B cell (primary cell): ENCODE measurements around the gene NMUR1. TPM values are rescaled to one million over a fixed set of nuclear protein-coding genes. Genes with fewer than 3 reads are reported as not detected.

ENCODE experiments used
- ATAC-seq: fragments of 200-7000 bp; cut with Tn5 transposase; one replicate; pipeline ENCODE4 v1.10.0; 2021; ENCODE audit warnings: low read depth, mild to moderate bottlenecking, moderate number of reproducible peaks, moderate library complexity
- CTCF ChIA-PET: fragments of 350-600 bp; sonication (Branson Sonifier 250); formaldehyde crosslinking; loops from one replicate; lab custom pipeline; 2021; ENCODE audit warnings: antibody characterized with exemption, inconsistent platforms; lab: Charles Lee
- POLR2A ChIA-PET: fragments of 350-600 bp; sonication (Branson Sonifier 250); formaldehyde crosslinking; loops from one replicate; lab custom pipeline; 2021; ENCODE audit warnings: antibody characterized with exemption; lab: Charles Lee
- DNase-seq: peaks from one replicate; pipeline ENCODE4 v3.0.0; 2013
- H2AFZ ChIP-seq: 2 replicates; pipeline ENCODE4 v1.6.1; 2012; ENCODE audit warnings: mild to moderate bottlenecking, low read depth, low read length; ENCODE audit not compliant: insufficient read depth, poor library complexity, severe bottlenecking
- H3K27ac ChIP-seq, 2 donors: 1 replicate in 1 of 2; 2 replicates in 1 of 2; pipeline ENCODE4 v1.5.1; 2012 to 2013; ENCODE audit warnings: low read length in 2 of 2, mild to moderate bottlenecking in 2 of 2, moderate library complexity in 1 of 2
- H3K27me3 ChIP-seq, 4 experiments: fragments of 200-600 bp in 1 of 4; sonication (generic) in 1 of 4; replicated peaks in 1 of 4; 1 replicate in 2 of 4; 2 replicates in 2 of 4; pipeline versions ENCODE4 v1.6.1 to v1.7.0; 2013 to 2016; ENCODE audit warnings: low read length in 3 of 4, mild to moderate bottlenecking in 2 of 4, mixed read lengths in 1 of 4, moderate library complexity in 1 of 4; ENCODE audit not compliant: insufficient read depth in 4 of 4, control insufficient read depth in 3 of 4; ENCODE audit errors: control extremely low read depth in 1 of 4
- H3K36me3 ChIP-seq, 2 experiments: replicated peaks in 1 of 2; 1 replicate in 1 of 2; 2 replicates in 1 of 2; pipeline versions ENCODE4 v1.6.1 to v1.7.1; 2013; ENCODE audit warnings: low read length in 1 of 2; ENCODE audit not compliant: insufficient read depth in 2 of 2, control insufficient read depth in 1 of 2; ENCODE audit errors: control extremely low read depth in 1 of 2, extremely low read depth in 1 of 2
- H3K4me1 ChIP-seq, 2 donors: fragments of 200-600 bp in 1 of 2; sonication (generic) in 1 of 2; 1 replicate in 1 of 2; 2 replicates in 1 of 2; pipeline versions ENCODE4 v1.5.1 to v1.6.1; 2013 to 2017; ENCODE audit warnings: low read length in 2 of 2; ENCODE audit not compliant: control insufficient read depth in 2 of 2, insufficient read depth in 2 of 2
- H3K4me2 ChIP-seq: replicated peaks from 2 replicates; pipeline ENCODE3; 2012; ENCODE audit warnings: mild to moderate bottlenecking, low read depth, low read length; ENCODE audit not compliant: poor library complexity, severe bottlenecking
- H3K4me3 ChIP-seq, 5 experiments: fragments of 200-600 bp in 1 of 5; sonication (generic) in 1 of 5; 1 replicate in 3 of 5; 2 replicates in 2 of 5; pipeline versions ENCODE4 v1.5.1 to v1.7.0; 2011 to 2016; ENCODE audit warnings: low read length in 4 of 5, mild to moderate bottlenecking in 4 of 5, low read depth in 2 of 5, control low read depth in 1 of 5, moderate library complexity in 1 of 5; ENCODE audit not compliant: insufficient read depth in 1 of 5; ENCODE audit errors: control extremely low read depth in 1 of 5, extremely low read depth in 1 of 5
- H3K79me2 ChIP-seq: fragments of 200-600 bp; sonication (generic); one replicate; pipeline ENCODE4 v1.6.0; 2016; ENCODE audit warnings: low read length; ENCODE audit not compliant: control insufficient read depth, insufficient read depth
- H3K9ac ChIP-seq: fragments of 200-600 bp; sonication (generic); 2 replicates; pipeline ENCODE4 v1.6.1; 2017; ENCODE audit warnings: mild to moderate bottlenecking, low read length, moderate library complexity
- H3K9me3 ChIP-seq, 3 donors: one replicate each; pipeline versions ENCODE4 v1.6.1 to v1.7.1; 2013; ENCODE audit warnings: low read length in 2 of 3; ENCODE audit not compliant: control insufficient read depth in 2 of 3, insufficient read depth in 1 of 3; ENCODE audit errors: control extremely low read depth in 1 of 3
- H4K20me1 ChIP-seq: 2 replicates; pipeline ENCODE4 v1.6.0; 2012; ENCODE audit warnings: mild to moderate bottlenecking, low read length; ENCODE audit not compliant: insufficient read depth, control insufficient read depth, poor library complexity, severe bottlenecking
- H3K27ac Mint-ChIP-seq: one replicate; pipeline ENCODE4 v1.8.0; 2021; ENCODE audit warnings: mixed read lengths
- H3K27me3 Mint-ChIP-seq: one replicate; pipeline ENCODE4 v1.8.0; 2021; ENCODE audit warnings: mixed read lengths
- H3K4me1 Mint-ChIP-seq: one replicate; pipeline ENCODE4 v1.8.0; 2021; ENCODE audit warnings: mixed read lengths
- H3K4me3 Mint-ChIP-seq: one replicate; pipeline ENCODE4 v1.8.0; 2021; ENCODE audit warnings: mixed read lengths
- H3K9me3 Mint-ChIP-seq: one replicate; pipeline ENCODE4 v1.8.0; 2022; ENCODE audit warnings: mixed read lengths; ENCODE audit not compliant: insufficient read depth
- EZH2 ChIP-seq: IDR thresholded peaks from 2 replicates; pipeline ENCODE4 v1.6.1; 2012; ENCODE audit warnings: borderline replicate concordance, low read depth, mild to moderate bottlenecking, moderate library complexity, low read length; ENCODE audit not compliant: insufficient read depth, poor library complexity, severe bottlenecking
- whole genome bisulfite sequencing: methylation state at CpG from one replicate; pipeline ENCODE4 v1.1.5; 2013; ENCODE audit warnings: missing lambda C conversion rate; ENCODE audit not compliant: insufficient coverage; 5-methylcytosine and 5-hydroxymethylcytosine counted together
- intact Hi-C: fragments of 100-400 bp; cut with micrococcal nuclease; formaldehyde crosslinking; loops from one replicate; pipeline ENCODE4 v1.10.0; 2022
- polyA plus RNA-seq: library from polyadenylated mRNA; depleted of rRNA; stranded (reverse); fragments of >200 nt; gene quantifications from 2 replicates; pipeline ENCODE4 v1.2.3, GENCODE V29; 2012
- total RNA-seq, 2 donors: library from RNA; stranded (reverse); fragments of 120-200 nt in 1 of 2; gene quantifications; 1 replicate in 1 of 2; 2 replicates in 1 of 2; pipeline versions ENCODE4 v1.2.3 to v1.2.4, GENCODE V29; 2013 to 2022
- TF ChIP-seq, protein P1 (sequence below): fragments of 200-600 bp; IDR thresholded peaks from one replicate; pipeline ENCODE4 v1.8.0; 2022; ENCODE audit warnings: antibody characterized with exemption, mild to moderate bottlenecking

Gene NMUR1
- total and polyA plus RNA-seq, 2 donors (not counting 1 experiment from before 2014, with no cell fraction given) = 0.09 to 0.10 TPM

DNA sequence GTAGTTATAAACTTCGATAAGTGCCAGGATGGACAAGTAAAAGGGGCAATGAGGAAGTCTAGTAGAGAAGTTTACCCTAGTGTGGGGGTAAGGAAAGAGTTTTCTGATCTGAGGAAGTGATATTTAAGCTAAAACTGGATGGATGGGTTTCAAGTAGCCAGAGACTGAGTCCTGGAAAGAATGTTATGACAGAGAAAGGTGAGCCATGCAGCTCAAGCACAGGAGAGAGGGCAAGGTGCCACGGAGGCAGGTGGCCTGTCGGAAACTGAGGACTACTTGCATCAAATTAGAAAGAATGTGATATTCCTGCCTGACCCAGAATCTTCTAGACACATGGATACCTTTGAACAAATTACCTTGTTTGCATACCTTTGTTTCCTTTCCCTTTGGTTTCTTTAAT is 26.5 kb downstream of the NMUR1 start:
- Histone ChIP-seq H3K9ac (no peak overlapping the region), H2AFZ (no peak overlapping the region), H3K79me2 (no peaks in the 10 kb centered on the region), H3K4me3 (no peak overlapping the region), H3K27ac (no peak overlapping the region), H4K20me1 (no peaks in the 10 kb centered on the region), H3K9me3 (no peaks in the 10 kb centered on the region), H3K4me2 (no peak overlapping the region), H3K36me3 (peaks cover 0 to 3% of the 10 kb centered on the region in 2 experiments), H3K27me3 (no peaks in the 10 kb centered on the region), H3K4me1 (no peaks in the 10 kb centered on the region)
- no peak for TF ChIP-seq EZH2
- TF ChIP-seq, protein P1, sequence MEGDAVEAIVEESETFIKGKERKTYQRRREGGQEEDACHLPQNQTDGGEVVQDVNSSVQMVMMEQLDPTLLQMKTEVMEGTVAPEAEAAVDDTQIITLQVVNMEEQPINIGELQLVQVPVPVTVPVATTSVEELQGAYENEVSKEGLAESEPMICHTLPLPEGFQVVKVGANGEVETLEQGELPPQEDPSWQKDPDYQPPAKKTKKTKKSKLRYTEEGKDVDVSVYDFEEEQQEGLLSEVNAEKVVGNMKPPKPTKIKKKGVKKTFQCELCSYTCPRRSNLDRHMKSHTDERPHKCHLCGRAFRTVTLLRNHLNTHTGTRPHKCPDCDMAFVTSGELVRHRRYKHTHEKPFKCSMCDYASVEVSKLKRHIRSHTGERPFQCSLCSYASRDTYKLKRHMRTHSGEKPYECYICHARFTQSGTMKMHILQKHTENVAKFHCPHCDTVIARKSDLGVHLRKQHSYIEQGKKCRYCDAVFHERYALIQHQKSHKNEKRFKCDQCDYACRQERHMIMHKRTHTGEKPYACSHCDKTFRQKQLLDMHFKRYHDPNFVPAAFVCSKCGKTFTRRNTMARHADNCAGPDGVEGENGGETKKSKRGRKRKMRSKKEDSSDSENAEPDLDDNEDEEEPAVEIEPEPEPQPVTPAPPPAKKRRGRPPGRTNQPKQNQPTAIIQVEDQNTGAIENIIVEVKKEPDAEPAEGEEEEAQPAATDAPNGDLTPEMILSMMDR = no peak
- ChIA-PET CTCF (no interaction called here), POLR2A (no interaction called here)
- Mint-ChIP-seq H3K27ac (no peak overlapping the region), H3K4me3 (no peak overlapping the region), H3K4me1 (no peaks in the 10 kb centered on the region), H3K27me3 (no peaks in the 10 kb centered on the region), H3K9me3 (no peaks in the 10 kb centered on the region)
- ATAC-seq = no peak
- DNase-seq = no peak
- 88% methylated on average over 2 of the region's 3 CpGs for WGBS
- intact Hi-C loops = no loop called here

DNA sequence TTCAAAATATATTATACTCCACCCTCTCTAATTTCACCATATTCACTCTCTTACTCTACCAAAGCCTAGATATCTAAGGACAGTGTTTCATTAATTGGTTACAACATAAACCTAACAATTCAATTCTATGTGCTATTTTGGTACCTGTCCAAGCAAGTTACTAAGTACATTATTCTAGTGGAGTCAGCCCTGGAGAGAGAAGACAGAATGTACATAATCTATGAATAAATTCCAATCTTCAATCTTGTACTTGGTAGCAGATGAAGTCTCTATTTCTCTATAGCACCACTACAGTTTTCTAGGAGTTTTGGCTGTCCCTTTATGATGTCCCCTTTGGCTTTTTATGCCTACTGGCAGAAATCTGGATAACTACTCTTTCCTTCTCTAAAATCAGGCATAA is 27.6 kb downstream of the NMUR1 start:
- no peak for TF ChIP-seq EZH2
- TF ChIP-seq, protein P1 = no peak
- intact Hi-C loops = no loop called here

More for the DNA sequence above, 27.6 kb downstream of the NMUR1 start:
- H3K27ac ChIP-seq = no peak overlapping the region
- ATAC-seq (no peak), DNase-seq (no peak)
- no peaks in the 10 kb centered on the region for H3K4me1 ChIP-seq
- H3K9ac ChIP-seq = no peak overlapping the region
- Mint-ChIP-seq H3K4me3 (no peak overlapping the region), H3K27ac (no peak overlapping the region), H3K4me1 (no peaks in the 10 kb centered on the region), H3K27me3 (no peaks in the 10 kb centered on the region), H3K9me3 (no peaks in the 10 kb centered on the region)
- POLR2A ChIA-PET = no interaction called here
- no peak overlapping the region for H3K4me3 ChIP-seq
- peaks cover 0 to 3% of the 10 kb centered on the region in 2 experiments for H3K36me3 ChIP-seq
- H3K9me3 ChIP-seq = no peaks in the 10 kb centered on the region
- no peak overlapping the region for H2AFZ ChIP-seq
- H3K4me2 ChIP-seq = no peak overlapping the region
- no peaks in the 10 kb centered on the region for H3K79me2 ChIP-seq
- H3K27me3 ChIP-seq = no peaks in the 10 kb centered on the region
- CTCF ChIA-PET = no interaction called here
- H4K20me1 ChIP-seq = no peaks in the 10 kb centered on the region
